OCI-LY7 (cell line): ENCODE results near the gene TNFRSF9.

Experiments used
- EZH2phosphoT487 ChIP-seq: fragments of 200-600 bp; sonication (generic); IDR thresholded peaks from 2 replicates; pipeline ENCODE4 v1.6.1; 2018; ENCODE audit warnings: low read depth, borderline replicate concordance, mild to moderate bottlenecking, mixed run types, antibody characterized with exemption, low read length, moderate library complexity, mixed read lengths
- TF ChIP-seq, protein P1 (sequence below): fragments of 200-600 bp; sonication (generic); conservative IDR thresholded peaks from 2 replicates; pipeline ENCODE4 v1.5.1; 2014; ENCODE audit warnings: mild to moderate bottlenecking, antibody characterized with exemption, low read length, moderate library complexity, mixed read lengths

DNA sequence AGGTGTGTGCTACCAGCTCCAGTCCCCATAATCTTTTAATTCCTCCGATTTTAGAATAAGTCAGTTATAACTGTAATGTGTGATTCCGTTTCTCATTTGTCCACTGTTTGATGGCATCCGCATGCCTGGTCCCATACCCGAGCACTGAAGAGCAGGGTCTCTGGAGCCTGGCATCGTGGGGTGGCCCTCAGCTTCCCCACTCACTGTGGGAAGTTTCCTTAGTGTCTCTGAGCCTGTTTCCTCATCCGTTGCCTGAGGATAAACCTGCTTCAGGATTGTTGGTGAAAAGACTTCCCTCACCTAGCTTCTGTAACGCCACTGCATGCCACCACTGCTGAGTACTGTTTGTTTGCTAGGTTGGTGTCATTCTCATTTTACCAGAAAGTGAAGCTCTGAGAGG is 40.3 kb upstream of the TNFRSF9 start:
- TF ChIP-seq, protein P1, sequence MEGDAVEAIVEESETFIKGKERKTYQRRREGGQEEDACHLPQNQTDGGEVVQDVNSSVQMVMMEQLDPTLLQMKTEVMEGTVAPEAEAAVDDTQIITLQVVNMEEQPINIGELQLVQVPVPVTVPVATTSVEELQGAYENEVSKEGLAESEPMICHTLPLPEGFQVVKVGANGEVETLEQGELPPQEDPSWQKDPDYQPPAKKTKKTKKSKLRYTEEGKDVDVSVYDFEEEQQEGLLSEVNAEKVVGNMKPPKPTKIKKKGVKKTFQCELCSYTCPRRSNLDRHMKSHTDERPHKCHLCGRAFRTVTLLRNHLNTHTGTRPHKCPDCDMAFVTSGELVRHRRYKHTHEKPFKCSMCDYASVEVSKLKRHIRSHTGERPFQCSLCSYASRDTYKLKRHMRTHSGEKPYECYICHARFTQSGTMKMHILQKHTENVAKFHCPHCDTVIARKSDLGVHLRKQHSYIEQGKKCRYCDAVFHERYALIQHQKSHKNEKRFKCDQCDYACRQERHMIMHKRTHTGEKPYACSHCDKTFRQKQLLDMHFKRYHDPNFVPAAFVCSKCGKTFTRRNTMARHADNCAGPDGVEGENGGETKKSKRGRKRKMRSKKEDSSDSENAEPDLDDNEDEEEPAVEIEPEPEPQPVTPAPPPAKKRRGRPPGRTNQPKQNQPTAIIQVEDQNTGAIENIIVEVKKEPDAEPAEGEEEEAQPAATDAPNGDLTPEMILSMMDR: no peak
- no peak for TF ChIP-seq EZH2phosphoT487
